Cardiac muscle cell (in vitro differentiated cells and primary cell): ENCODE results near the gene EOLA1. TPM values are rescaled to one million over a fixed set of nuclear protein-coding genes. Genes with fewer than 3 reads are reported as not detected.
"Not testable (repeated sequence)": the region's sequence is repeated elsewhere in the genome, so short reads cannot be mapped to it uniquely, and the experiment has no call there.

Source experiments
- DNase-seq, 2 donors: peaks; one replicate each; pipeline versions ENCODE4 v3.0.0 to v3.0.0-alpha.2; 2010 to 2017; ENCODE audit warnings: low read depth in 1 of 2, low spot score in 1 of 2
- H3K27ac ChIP-seq: fragments of 200-600 bp; sonication (generic); 2 replicates; pipeline ENCODE4 v1.5.1; 2016
- H3K27me3 ChIP-seq: fragments of 200-600 bp; sonication (generic); 2 replicates; pipeline ENCODE4 v1.6.0; 2016; ENCODE audit warnings: control low read depth
- H3K36me3 ChIP-seq: fragments of 200-600 bp; sonication (generic); 2 replicates; pipeline ENCODE4 v1.5.1; 2016; ENCODE audit warnings: control low read depth
- H3K4me1 ChIP-seq: fragments of 200-600 bp; sonication (generic); 2 replicates; pipeline ENCODE4 v1.8.1; 2017; ENCODE audit warnings: low read depth, mild to moderate bottlenecking, mixed run types
- H3K4me3 ChIP-seq: fragments of 200-600 bp; sonication (generic); 2 replicates; pipeline ENCODE4 v1.5.1; 2016; ENCODE audit warnings: mild to moderate bottlenecking
- H3K9me3 ChIP-seq: fragments of 200-600 bp; sonication (generic); 2 replicates; pipeline ENCODE4 v1.5.1; 2017; ENCODE audit warnings: low read depth, mild to moderate bottlenecking, control low read depth
- CTCF ChIP-seq: IDR thresholded peaks from 2 replicates; pipeline ENCODE4 v1.5.1; 2012; ENCODE audit warnings: low read depth, mild to moderate bottlenecking, low read length
- polyA plus RNA-seq: library from polyadenylated mRNA; unstranded; fragments of >200 nt; fragmentation: Nextera tagmentation; extraction: Ambion mirVana; gene quantifications from 2 replicates; pipeline ENCODE4 v1.2.1, GENCODE V29; 2016
- total RNA-seq: library from RNA; depleted of rRNA; stranded (reverse); fragments of >200 nt; gene quantifications from 2 replicates; pipeline ENCODE4 v1.2.3, GENCODE V29; 2016

EOLA1 gene
- total and polyA plus RNA-seq, 2 experiments from 2014 or later: 14.2 to 15.1 TPM

GRCh38 chrX:149516604-149517003 is 24.2 kb upstream of the EOLA1 start:
- Histone ChIP-seq H3K27me3 (no peaks in the 10 kb centered on the region), H3K4me1 (no peaks in the 10 kb centered on the region), H3K4me3 (no peak overlapping the region), H3K36me3 (no peaks in the 10 kb centered on the region), H3K27ac (no peak overlapping the region), H3K9me3 (no peaks in the 10 kb centered on the region)
- DNase-seq: no peak
- no peak for TF ChIP-seq CTCF

- Histone ChIP-seq H3K9me3 (no peaks in the 10 kb centered on the region), H3K4me3 (no peak overlapping the region), H3K27me3 (no peaks in the 10 kb centered on the region), H3K4me1 (no peaks in the 10 kb centered on the region), H3K27ac (no peak overlapping the region), H3K36me3 (no peaks in the 10 kb centered on the region)
- DNase-seq: no peak
- TF ChIP-seq CTCF: no peak
Observed at GRCh38 chrX:149517308-149517707, 23.5 kb upstream of the EOLA1 start.

- no peak overlapping the region for H3K4me3 ChIP-seq
- no peak overlapping the region for H3K27ac ChIP-seq
- no peaks in the 10 kb centered on the region for H3K4me1 ChIP-seq
- no peaks in the 10 kb centered on the region for H3K27me3 ChIP-seq
- DNase-seq: no peak
- H3K36me3 ChIP-seq: no peaks in the 10 kb centered on the region
- no peak for TF ChIP-seq CTCF
- no peaks in the 10 kb centered on the region for H3K9me3 ChIP-seq
Observed at GRCh38 chrX:149518236-149518635, 22.6 kb upstream of the EOLA1 start.

GRCh38 chrX:149520636-149521277 is 20.1 kb upstream of the EOLA1 start:
- not testable (repeated sequence) for H3K4me1 ChIP-seq

GRCh38 chrX:149521438-149521837 is 19.4 kb upstream of the EOLA1 start:
- no peaks in the 10 kb centered on the region for H3K36me3 ChIP-seq
- no peak overlapping the region for H3K4me3 ChIP-seq
- no peak for DNase-seq
- no peaks in the 10 kb centered on the region for H3K9me3 ChIP-seq
- H3K27me3 ChIP-seq: no peaks in the 10 kb centered on the region
- H3K4me1 ChIP-seq: no peaks in the 10 kb centered on the region
- TF ChIP-seq CTCF: no peak
- no peak overlapping the region for H3K27ac ChIP-seq

More at GRCh38 chrX:149520636-149521277, 20.1 kb upstream of the EOLA1 start:
- H3K4me3 ChIP-seq, H3K27me3 ChIP-seq, H3K27ac ChIP-seq, H3K9me3 ChIP-seq, H3K36me3 ChIP-seq: not testable (repeated sequence)
- DNase-seq: peak in 1 of 2 donors; percentile 52

GRCh38 chrX:149522916-149523315 is 17.9 kb upstream of the EOLA1 start:
- Histone ChIP-seq H3K9me3 (no peaks in the 10 kb centered on the region), H3K27ac (no peak overlapping the region), H3K27me3 (no peaks in the 10 kb centered on the region), H3K36me3 (no peaks in the 10 kb centered on the region), H3K4me3 (no peak overlapping the region), H3K4me1 (no peaks in the 10 kb centered on the region)
- TF ChIP-seq CTCF: no peak
- DNase-seq: no peak

GRCh38 chrX:149525389-149525788 is 15.4 kb upstream of the EOLA1 start:
- H3K4me3 ChIP-seq, H3K27ac ChIP-seq, H3K27me3 ChIP-seq, H3K9me3 ChIP-seq, H3K4me1 ChIP-seq, H3K36me3 ChIP-seq: not testable (repeated sequence)
- DNase-seq: peak in 1 of 2 donors; percentile 75

GRCh38 chrX:149525903-149526302 is 14.9 kb upstream of the EOLA1 start:
- not testable (repeated sequence) for H3K4me1 ChIP-seq, H3K27me3 ChIP-seq, H3K36me3 ChIP-seq, H3K9me3 ChIP-seq, H3K4me3 ChIP-seq, DNase-seq, H3K27ac ChIP-seq

- H3K27ac ChIP-seq, H3K4me1 ChIP-seq, H3K9me3 ChIP-seq, H3K4me3 ChIP-seq, DNase-seq, H3K27me3 ChIP-seq, H3K36me3 ChIP-seq: not testable (repeated sequence)
Observed at GRCh38 chrX:149526318-149527033, 14.3 kb upstream of the EOLA1 start.
